ENCODE results near the gene LMAN2L. TPM values are rescaled to one million over a fixed set of nuclear protein-coding genes. Genes with fewer than 3 reads are reported as not detected.

LMAN2L gene
- total RNA-seq, 1 experiment from 2014 or later, result 33.0 TPM

DNA sequence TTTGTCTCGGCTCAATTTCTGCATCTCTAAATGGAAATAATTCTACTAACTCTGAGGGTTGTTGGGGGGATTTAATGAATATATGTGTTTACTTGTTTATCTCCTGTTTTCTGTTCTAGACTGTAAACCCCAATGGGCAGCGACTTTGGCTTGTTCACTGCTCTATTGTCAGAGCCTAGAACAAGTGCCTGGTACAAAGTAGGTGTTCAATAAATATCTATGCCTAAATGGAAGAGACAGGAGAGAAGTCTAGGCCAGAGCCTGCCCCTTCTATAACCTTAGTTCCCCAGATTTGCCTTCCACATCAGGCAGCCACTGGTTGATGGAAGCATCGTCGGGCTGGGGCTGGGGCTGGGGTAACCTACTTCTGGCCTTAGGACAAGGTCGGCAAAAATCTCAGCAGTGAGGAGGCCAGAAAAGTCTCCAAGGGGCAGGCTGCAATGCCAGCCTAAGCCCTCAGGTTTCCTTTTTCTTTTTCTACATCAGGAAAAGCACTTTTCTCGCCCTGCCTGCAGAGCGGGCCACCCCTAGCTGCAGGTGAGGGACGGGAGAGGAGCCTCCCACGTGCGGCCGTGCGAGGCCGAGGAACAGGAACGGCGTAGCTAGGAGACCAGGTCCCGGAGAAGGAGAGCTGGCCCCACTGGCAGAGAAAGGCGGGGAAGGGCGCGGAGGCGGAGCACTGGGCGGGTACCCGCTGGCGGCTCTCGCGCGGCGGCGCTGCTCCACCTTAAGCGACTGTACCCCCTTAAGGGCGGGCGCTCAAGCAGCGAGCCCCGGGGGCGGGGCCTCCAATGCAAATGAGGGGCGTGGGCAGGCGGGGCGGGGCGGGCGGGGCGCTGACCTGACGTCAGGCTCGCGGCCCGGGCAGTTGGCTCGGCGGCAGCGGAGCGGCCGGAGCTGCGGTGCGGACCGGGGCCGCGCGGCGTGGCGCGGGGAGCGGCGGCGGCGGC lies 20.4 kb upstream of the LMAN2L start, which contains the start of gene CNNM4:
Gene CNNM4, plus strand, starts transcription at position 867 of the 950 bp plus-strand sequence. CDS start 98 bp downstream, outside the sequence.
- DNase-seq (ENCODE audit: low read depth), result peak; percentile 93

DNA sequence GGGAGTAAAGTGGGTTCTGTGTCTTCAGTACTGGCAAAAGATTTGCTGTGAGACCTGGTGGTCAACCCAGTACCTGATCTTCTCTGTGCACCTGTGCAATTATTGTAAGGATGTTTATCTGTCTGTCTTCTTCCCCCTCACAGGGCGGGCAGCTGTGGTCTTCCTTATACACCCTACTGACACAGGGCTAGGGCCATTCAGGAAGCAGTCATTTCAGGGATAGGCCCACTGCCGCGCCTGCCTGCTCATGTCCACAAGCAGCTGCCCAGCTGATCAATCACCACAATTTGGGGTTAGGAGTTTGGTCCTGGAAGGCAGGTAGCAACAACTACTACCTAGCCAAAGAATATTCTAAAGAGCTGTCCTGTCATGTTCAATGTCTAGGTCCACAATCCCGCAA lies 19.7 kb upstream of the LMAN2L start:
- DNase-seq (ENCODE audit: low read depth), result no peak

DNA sequence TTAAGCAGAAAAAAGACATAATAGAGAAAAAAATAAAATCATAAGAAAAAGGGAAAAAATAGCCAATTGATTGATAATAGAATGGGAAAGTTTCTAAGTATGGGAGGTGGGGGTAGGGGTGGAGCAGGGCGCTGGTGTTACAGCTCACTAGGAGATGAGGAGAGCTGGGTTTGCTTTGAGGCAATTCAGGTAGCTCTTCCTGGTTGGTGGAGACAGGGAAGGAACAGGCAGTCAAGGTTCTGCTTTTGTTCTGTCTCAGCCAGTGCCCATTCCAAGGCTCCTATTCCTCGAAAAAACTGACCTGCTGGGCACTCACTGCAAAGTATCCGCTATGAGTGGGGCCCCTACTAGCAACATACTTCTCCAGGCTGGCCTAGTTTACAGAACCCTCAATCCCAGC lies 19.1 kb upstream of the LMAN2L start:
- no peak for DNase-seq (ENCODE audit: low read depth)

DNA sequence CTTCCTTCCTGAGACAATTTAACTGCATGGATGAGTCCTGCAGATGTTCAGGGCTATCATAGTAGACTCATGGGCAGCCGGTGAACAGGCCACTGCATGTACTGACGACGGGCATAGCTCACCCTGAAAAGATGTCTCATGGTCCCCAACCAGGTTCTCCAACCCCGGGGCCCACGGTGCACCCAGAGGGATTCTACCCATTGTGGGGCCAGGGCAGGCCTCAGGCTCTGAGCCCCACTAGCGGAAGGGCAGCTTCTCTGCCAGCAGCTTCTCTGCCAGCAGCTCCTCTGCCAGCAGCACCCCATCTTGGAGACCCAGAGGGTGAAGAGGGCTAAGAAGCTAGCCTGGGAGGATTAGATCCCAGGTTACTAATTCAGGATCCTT lies 17.6 kb upstream of the LMAN2L start:
- DNase-seq (ENCODE audit: low read depth), result no peak

DNA sequence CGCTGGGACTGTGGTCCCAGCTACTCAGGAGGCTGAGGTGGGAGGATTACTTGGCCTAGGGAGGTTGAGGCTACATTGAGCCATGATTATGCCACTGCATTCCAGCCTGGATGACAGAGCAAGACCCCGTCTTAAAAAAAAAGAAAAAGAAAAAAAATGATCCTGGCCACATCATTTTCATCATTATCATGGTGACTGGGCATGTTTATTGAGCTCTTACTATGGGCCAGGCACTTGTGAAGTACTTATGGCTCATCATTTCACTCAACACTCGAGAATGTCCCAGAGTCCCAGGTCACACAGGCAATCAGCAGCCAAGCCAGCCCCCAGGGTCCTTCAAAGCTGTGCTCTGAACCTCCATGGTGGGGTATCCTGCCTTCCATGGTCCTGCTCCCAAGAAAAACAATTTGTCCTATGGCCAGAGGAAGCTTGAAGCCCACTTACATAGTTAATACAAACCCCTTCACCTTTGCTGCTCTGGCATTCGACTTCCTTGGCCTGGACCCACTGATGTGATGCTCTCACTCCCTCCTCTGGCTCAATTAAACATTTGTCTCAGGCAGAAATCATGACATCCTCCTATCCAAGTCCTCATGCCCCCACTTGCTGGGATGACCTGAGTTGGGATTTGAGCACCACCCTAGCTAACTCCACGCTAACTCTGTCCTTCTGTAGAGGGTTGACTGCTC lies 17.1 kb upstream of the LMAN2L start:
- no peak for DNase-seq (ENCODE audit: low read depth)

DNA sequence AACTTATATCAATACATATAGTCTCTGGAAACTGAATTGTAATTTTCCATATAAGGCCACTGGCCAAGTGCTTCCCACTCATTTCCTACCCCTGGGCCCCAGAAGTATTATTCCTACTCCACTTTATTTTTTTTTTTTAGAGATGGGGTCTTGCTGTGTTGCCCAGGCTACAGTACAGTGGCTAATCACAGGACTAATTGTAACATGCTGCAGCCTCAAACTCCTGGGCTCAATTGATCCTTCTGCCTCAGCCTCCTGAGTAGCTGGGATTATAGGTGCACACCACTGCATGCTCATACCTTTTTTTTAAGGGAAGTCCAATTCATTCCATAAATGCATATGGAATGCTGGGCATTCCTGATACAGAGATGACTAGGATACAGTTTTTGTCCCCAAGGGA lies 14.5 kb upstream of the LMAN2L start:
- no peak for DNase-seq (ENCODE audit: low read depth)

DNA sequence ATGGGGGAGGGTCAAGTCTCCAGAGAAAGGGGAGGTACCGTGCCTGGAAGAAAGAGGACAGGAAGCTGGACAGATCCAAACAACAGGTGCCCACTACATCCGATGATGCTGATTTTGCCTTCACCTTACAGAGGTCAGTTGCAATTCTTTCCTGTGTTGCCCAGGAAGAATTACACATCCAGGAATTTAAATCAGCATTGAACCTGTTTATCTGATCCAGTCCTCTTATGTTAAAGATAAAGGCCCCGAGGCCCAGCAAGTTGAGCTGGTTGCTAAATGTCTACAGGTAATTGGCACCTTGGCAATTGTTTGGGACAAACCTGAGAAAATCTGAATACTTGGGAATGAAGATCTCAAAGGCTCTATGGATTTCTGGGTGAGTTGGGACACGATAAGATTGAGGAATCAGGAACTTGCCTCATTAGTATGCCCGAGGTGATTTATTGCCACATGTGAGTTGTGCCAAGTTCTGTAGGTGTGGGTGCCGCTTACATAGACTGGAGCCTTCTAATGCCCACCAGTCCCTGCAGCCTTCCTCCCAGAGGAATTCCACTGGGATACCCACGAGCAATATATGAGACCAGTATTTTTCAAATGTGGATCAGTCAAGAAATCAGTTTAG lies 13.9 kb upstream of the LMAN2L start:
- DNase-seq (ENCODE audit: low read depth), result no peak

DNA sequence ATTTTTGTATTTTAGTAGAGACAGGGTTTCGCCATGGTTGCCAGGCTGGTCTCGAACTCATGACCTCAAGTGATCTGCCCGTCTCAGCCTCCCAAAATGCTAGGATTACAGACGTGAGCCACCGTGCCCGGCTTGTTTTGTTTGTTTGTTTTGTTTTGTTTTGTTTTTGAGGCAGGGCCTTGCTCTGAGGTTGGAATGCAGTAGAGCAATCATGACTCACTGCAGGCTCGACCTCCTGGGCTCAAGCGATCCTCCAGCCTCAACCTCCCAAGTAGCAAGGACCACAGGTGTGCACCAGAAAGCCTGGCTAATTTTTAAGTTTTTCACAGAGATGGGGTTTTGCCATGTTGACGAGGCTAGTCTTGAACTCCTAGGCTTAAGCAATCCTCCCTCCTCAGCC lies 11.9 kb upstream of the LMAN2L start:
- DNase-seq (ENCODE audit: low read depth), result no peak

DNA sequence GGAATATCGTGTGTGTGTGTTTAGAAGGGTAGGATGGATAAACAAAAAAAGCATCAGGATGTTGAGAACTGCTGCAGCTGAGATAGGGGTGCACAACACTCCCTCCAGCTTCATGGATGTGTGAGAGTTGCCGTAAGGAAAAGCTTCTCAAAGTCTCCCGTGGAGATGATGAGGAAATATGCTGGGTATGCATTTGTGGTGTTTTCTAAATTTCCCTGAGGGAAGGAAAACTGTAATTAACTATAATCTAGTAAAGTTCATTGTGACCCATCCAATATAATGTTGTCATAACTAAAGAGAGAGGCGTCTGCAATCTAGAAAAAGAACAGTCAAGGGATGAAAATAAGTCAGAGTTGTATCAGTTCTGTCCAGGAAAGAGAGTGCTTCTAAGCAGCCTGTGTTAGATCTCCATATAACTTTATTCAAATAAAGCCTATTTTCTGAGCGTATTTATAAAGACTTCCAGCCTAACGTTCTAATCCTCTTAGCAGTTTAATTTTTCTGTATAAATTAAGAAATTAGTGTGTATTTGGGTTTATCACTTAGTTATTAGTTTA lies 7.3 kb upstream of the LMAN2L start:
- no peak for DNase-seq (ENCODE audit: low read depth)

DNA sequence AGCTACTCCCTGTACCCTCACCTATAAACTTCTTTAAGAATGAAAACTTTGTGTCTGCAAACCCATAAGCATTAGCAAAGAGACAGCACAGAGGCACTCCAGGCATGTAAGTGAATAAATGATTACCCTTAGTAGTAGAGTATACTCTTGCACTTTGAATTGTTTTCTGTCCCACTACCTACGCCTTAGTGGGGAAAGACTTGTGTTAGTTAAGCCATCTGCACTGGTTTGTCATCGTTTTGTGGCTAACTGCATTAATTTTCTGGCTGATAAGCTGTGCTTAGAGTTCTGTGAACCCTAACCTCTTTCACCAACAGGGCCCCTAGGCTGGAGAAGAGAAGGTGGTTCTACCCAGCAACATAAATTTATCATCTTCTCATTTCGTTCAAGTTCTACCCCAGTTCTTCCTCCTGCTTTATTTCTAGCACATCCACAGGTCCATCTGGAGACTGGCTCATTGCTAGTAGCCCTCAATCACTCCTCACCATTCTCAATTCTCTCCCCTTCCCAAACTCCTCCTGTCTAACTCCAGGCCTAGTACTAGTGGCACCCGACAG lies 710 bp downstream of the LMAN2L start:
- DNase-seq (ENCODE audit: low read depth), result no peak

DNA sequence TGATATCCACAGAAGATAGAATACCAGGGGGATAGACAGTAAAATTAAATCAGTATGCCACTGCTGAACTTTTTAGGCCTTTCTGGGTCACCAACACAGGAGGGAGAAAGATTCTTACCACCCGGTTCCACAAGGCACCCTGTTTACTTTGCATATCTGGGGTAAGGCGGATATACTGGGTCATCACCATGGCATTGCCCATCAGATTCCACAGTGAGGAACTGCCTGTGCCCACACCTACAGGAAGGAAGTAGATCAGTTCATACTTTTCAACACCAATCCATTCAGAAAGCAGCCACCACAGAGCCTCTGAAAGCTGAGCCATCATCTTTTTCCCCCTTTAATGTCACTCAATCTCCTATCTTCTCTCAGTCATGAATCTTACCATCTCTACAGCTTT lies 2.0 kb downstream of the LMAN2L start:
- no peak for DNase-seq (ENCODE audit: low read depth)

DNA sequence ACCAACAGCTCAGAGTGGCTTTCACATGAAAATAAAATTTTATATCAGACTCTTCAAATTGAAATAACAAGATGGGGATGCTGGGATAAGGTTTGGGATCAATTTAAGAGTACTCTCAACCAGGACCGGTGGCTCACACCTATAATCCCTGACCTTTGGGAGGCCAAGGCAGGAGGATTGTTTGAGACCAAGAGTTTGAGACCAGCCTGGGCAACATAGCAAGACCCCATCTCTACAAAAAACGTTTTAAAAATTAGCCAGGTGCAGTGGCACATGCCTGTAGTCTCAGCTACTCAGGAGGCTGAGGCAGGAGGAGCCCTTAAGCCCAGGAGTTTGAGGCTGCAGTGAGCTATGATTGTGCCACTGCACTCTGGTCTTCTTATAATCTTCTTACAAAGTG lies 2.6 kb downstream of the LMAN2L start:
- DNase-seq (ENCODE audit: low read depth), result no peak

DNA sequence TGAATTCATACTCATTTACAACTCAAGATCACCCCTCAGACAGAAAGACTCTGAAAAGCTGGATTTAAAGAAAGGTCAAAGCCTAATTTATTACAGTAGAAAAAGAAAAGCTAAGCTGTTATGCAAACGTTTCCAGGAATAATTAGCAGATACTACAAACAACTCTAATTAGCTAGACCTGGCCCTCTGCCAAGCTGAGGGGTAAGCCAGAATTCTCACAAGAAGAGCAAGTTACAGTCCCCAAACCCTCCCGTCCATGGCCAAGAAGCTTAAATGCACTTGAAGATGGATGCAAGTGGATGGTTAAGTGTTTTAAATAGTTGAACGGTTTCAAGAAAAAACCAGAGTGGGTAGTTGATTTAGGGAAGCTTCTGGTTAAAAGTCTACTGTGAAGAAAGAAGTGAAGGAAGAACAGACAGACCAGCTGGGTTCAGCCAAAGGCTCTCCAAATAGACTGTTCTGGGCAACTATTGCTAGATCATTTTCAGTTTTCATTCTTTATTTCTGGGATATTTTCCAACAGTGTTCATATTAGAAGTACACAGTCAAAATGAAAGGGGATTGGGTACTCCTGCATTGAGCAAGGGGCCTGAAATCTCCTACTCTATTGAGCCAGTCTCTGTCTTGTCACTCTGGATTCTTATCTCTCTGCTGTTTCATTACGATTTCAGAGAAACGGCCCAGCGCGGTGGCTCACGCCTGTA lies 4.8 kb downstream of the LMAN2L start:
- DNase-seq (ENCODE audit: low read depth), result no peak

DNA sequence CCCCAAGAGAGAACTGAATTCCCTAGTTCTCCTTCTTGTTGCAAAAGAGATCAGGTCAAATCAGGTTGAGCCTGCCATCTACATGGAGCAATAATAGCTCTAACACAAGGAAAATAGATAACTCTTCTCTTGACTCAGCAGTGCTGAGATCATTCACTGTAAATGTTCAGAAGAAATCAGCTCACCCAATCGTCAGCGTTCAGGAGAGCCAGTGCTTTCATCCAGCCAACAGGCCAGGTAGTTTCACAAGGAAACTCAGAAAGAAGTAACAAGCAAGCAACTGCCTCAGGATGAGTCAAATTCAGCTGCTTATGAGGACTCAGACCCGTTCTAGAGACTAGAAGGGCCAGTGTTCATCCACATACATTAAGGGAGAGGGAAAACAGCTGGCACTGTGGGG lies 5.9 kb downstream of the LMAN2L start:
- DNase-seq (ENCODE audit: low read depth), result no peak

DNA sequence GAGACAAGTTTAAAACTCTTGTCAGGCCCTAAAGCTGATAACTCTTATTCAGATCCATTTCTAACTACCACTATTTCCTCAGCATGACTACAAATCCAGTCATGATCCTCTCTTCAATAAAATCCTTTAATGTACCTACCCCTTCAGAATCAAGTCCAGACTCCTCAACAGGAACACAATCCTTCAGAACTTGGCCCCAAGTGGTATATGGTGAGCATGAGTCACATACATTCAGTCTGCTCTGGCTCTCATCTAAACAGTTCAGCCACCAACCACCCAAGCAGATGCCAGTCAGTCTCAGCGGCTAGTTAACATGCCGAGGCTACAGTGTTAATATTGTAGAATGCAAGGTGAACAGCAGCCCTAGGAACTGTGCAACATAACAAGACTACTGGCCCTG lies 9.7 kb downstream of the LMAN2L start:
- no peak for DNase-seq (ENCODE audit: low read depth)

DNA sequence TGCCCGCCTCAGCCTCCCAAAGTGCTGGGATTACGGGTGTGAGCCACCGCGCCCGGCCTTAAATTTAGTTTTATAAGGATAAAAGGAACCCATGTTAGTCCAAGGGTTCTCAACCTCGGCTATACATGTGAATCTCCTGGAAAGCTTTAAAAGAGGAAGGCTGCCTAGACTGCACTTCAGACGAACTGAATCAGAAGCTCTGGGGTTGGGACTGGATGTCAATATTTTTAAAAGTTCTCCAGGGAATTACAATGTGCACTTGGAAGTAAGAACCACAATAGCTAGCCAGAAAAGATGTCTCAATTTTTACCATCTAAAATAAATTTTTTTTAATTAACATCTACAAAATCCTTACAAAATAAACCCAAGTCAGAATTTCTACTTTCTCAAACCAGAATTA lies 10.1 kb downstream of the LMAN2L start:
- no peak for DNase-seq (ENCODE audit: low read depth)

DNA sequence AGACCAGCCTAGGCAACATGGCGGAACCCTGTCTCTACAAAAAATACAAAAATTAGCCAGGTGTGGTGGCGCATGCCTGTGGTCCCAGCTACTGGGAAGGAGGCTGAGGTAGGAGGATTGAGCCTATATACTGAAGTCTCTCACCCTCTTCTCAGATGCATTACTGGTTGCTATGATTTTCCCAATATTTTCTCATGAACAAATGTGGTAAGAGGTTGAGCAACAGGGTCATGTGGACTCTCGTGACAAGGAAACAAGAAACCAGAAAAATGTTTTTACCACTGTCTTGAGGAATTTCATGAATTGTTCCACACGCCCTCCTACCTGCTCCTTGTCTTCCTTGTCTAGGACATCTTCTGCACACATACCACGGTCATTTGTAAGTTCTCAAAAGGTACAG lies 12.4 kb downstream of the LMAN2L start:
- DNase-seq (ENCODE audit: low read depth), result no peak

DNA sequence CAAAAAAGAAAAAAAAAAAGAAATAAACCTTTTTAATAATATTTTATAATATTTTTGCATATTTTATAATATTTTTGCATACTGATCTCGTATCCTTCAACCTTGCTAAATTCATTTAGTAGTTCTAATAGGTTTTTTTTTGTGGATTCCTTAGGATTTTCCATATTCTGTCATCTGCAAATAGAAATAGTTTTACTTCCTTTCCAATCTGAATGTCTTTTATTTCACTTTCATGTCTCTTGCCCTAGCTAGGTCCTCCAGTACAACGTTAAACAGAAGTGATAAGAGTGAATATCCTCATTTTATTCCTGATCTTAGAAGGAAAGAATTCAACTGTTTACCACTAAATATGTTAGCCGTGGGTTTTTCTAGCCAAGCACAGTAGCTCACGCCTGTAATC lies 13.7 kb downstream of the LMAN2L start:
- no peak for DNase-seq (ENCODE audit: low read depth)

DNA sequence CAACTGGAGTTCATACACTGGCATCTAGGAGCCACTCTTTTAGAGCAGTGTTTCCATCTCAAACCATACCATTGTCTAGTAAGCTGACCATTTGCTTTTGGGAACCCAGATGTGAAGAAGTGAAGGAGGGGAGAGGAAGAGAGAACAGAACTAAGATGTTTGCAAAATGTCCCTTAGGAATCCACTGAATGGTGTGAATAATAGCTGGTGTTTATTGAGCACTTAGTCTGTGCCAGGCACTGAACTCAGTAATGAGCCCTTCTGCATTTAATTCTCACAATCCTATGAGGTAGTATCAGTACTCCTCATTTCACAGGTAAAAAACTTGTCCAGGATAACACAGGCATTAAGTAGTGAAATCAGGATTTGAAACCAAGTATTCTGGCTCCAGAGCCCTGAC lies 23.5 kb downstream of the LMAN2L start:
- DNase-seq (ENCODE audit: low read depth), result no peak

DNA sequence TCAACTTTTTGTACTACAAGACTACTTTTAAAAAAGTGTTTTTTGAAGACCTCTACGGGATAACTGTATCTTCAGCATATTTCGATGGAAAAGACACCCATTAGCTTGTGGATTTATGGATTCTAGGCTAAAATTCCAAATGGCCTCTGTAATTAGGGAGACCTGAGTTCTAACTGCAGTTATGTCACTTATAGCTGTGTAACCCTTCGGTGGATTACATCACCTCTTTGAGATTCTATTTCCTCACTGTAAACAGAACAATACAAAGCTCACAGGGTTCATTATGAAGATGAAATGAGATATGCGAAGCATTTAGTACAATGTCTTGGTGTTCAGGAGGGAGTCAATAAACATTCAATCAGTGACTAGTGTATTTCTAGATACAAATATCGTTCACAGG lies 24.2 kb downstream of the LMAN2L start:
- DNase-seq (ENCODE audit: low read depth), result no peak

DNA sequence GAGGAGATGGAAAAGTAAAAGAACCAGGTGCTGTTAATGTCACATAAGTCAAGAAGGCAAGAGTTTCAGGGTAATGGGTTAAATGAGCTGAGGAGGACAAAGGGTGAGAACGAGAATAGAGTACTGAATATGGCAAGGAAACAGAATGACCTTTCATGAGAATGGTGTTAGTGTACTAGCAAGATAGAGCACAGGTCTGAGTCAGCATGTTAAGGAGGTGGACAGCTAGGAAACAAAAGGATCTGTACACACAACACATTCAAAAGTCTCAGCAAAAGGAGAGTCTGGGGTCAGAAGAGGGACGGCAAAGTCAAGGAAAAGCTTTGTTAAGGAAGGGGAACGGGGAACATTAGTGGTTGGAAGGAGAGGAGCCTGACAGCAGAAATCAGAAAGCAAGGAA lies 28.9 kb downstream of the LMAN2L start:
- DNase-seq (ENCODE audit: low read depth), result no peak
